Left ventricle myocardium inferior (tissue), 1 donor: ENCODE results near the gene TMED6. TPM values are rescaled to one million over a fixed set of nuclear protein-coding genes. Genes with fewer than 3 reads are reported as not detected.
A peak's percentile ranks its signal among the peaks of the same experiment; 100 is the strongest.

Experiments used
- DNase-seq: peaks from one replicate; pipeline ENCODE4 v3.0.0-alpha.2; 2020
- H3K27ac ChIP-seq: fragments of 200-600 bp; replicated peaks from 2 replicates; pipeline ENCODE4 v1.8.0; 2021
- H3K27me3 ChIP-seq: fragments of 200-600 bp; 2 replicates; pipeline ENCODE4 v1.8.0; 2021; ENCODE audit warnings: low read depth
- H3K36me3 ChIP-seq: fragments of 200-600 bp; 2 replicates; pipeline ENCODE4 v1.8.0; 2021
- H3K4me1 ChIP-seq: fragments of 200-600 bp; 2 replicates; pipeline ENCODE4 v1.8.0; 2021
- H3K4me3 ChIP-seq: fragments of 200-600 bp; 2 replicates; pipeline ENCODE4 v1.8.0; 2021; ENCODE audit warnings: mild to moderate bottlenecking, moderate library complexity
- H3K9me3 ChIP-seq: fragments of 200-600 bp; replicated peaks from 2 replicates; pipeline ENCODE4 v1.8.0; 2021
- CTCF ChIP-seq: fragments of 200-600 bp; IDR thresholded peaks from 2 replicates; pipeline ENCODE4 v1.8.0; 2021; ENCODE audit warnings: antibody characterized with exemption, mild to moderate bottlenecking, borderline replicate concordance
- intact Hi-C: fragments of 100-400 bp; cut with micrococcal nuclease; formaldehyde crosslinking; loops from one replicate; pipeline ENCODE4 v1.11.0; 2022
- total RNA-seq: library from RNA; stranded (reverse); fragmentation: NEBNext Ultra II Directional; extraction: Animal tissue kit (Norgen Biotek cat#: 25700); gene quantifications from one replicate; pipeline ENCODE4 v1.2.1, GENCODE V29; 2021
- donor health status: DM: no; HTN: yes; CAD: no; lungs with severe emphysema.

The TMED6 gene
- total RNA-seq, 1 donor from 2014 or later = not detected

- no peaks in the 10 kb centered on the region for H3K9me3 ChIP-seq
- peak overlapping the region; percentile 16 for H3K27ac ChIP-seq
- DNase-seq = no peak
- peaks cover 64% of the 10 kb centered on the region for H3K36me3 ChIP-seq
- no peaks in the 10 kb centered on the region for H3K27me3 ChIP-seq
- no peak for TF ChIP-seq CTCF
- peaks cover 69% of the 10 kb centered on the region for H3K4me1 ChIP-seq
- no peak overlapping the region for H3K4me3 ChIP-seq
- intact Hi-C loops = no loop called here
These were observed 25.3 kb downstream of the TMED6 start for GRCh38 chr16:69326172-69326873.

- H3K27me3 ChIP-seq = no peaks in the 10 kb centered on the region
- H3K4me3 ChIP-seq = no peak overlapping the region
- peaks cover 64% of the 10 kb centered on the region for H3K4me1 ChIP-seq
- H3K27ac ChIP-seq = peak overlapping the region; percentile 16
- intact Hi-C loops = no loop called here
- peaks cover 69% of the 10 kb centered on the region for H3K36me3 ChIP-seq
- no peak for DNase-seq
- no peaks in the 10 kb centered on the region for H3K9me3 ChIP-seq
- TF ChIP-seq CTCF = no peak
These were observed 25.8 kb downstream of the TMED6 start for GRCh38 chr16:69325784-69326171.

- Histone ChIP-seq H3K4me3 (no peak overlapping the region), H3K9me3 (no peaks in the 10 kb centered on the region), H3K4me1 (peaks cover 54% of the 10 kb centered on the region), H3K27me3 (no peaks in the 10 kb centered on the region), H3K36me3 (peaks cover 80% of the 10 kb centered on the region), H3K27ac (no peak overlapping the region)
- no peak for DNase-seq
- TF ChIP-seq CTCF = no peak
- intact Hi-C loops = no loop called here
These were observed 26.9 kb downstream of the TMED6 start for GRCh38 chr16:69324585-69325253.

GRCh38 chr16:69324013-69324531 is 27.5 kb downstream of the TMED6 start:
- no peak for TF ChIP-seq CTCF

GRCh38 chr16:69323415-69323814 is 28.2 kb downstream of the TMED6 start:
- Histone ChIP-seq H3K27ac (no peak overlapping the region), H3K27me3 (no peaks in the 10 kb centered on the region), H3K4me3 (no peak overlapping the region), H3K36me3 (peaks cover 88% of the 10 kb centered on the region), H3K9me3 (no peaks in the 10 kb centered on the region), H3K4me1 (peaks cover 41% of the 10 kb centered on the region)
- no peak for TF ChIP-seq CTCF
- DNase-seq = no peak
- intact Hi-C loops = no loop called here

More at GRCh38 chr16:69324013-69324531, 27.5 kb downstream of the TMED6 start:
- Histone ChIP-seq H3K27ac (no peak overlapping the region), H3K36me3 (peaks cover 87% of the 10 kb centered on the region), H3K4me1 (peaks cover 48% of the 10 kb centered on the region), H3K27me3 (no peaks in the 10 kb centered on the region), H3K9me3 (no peaks in the 10 kb centered on the region), H3K4me3 (no peak overlapping the region)
- DNase-seq = peak; percentile 62
- intact Hi-C loops = no loop called here
